ENCODE results near the gene CCN2.

CCN2 gene

GRCh38 chr6:131950767-131951575, at the start of gene CCN2:
TSS of gene CCN2 (minus strand) at chr6:131951372. CDS start at chr6:131951172, 200 bp downstream.
- DNase-seq, result no peak

- DNase-seq, result no peak
These were observed 49.1 kb upstream of the CCN2 start for GRCh38 chr6:132000296-132000695.

- DNase-seq, result no peak
These were observed 48.5 kb upstream of the CCN2 start for GRCh38 chr6:131999545-132000146.

- DNase-seq, result no peak
These were observed 47.2 kb upstream of the CCN2 start for GRCh38 chr6:131998255-131998982.

- no peak for DNase-seq
These were observed 46.4 kb upstream of the CCN2 start for GRCh38 chr6:131997429-131998153.

- no peak for DNase-seq
These were observed 44.7 kb upstream of the CCN2 start for GRCh38 chr6:131995917-131996316.

GRCh38 chr6:131992557-131992956, 41.4 kb upstream of the CCN2 start:
- no peak for DNase-seq

- no peak for DNase-seq
These were observed 37.9 kb upstream of the CCN2 start for GRCh38 chr6:131989036-131989435.

- no peak for DNase-seq
These were observed 31.6 kb upstream of the CCN2 start for GRCh38 chr6:131982740-131983259.

GRCh38 chr6:131981624-131981978, 30.4 kb upstream of the CCN2 start:
- no peak for DNase-seq

- DNase-seq, result no peak
These were observed 29.8 kb upstream of the CCN2 start for GRCh38 chr6:131980791-131981623.

- DNase-seq, result no peak
These were observed 29.2 kb upstream of the CCN2 start for GRCh38 chr6:131980338-131980790.

GRCh38 chr6:131979515-131980337, 28.6 kb upstream of the CCN2 start:
- no peak for DNase-seq

- DNase-seq, result no peak
These were observed 27.4 kb upstream of the CCN2 start for GRCh38 chr6:131978522-131978921.

- DNase-seq, result no peak
These were observed 25.4 kb upstream of the CCN2 start for GRCh38 chr6:131976545-131977061.

GRCh38 chr6:131972741-131973140, 21.6 kb upstream of the CCN2 start:
- no peak for DNase-seq

- no peak for DNase-seq
These were observed 19.1 kb upstream of the CCN2 start for GRCh38 chr6:131970076-131970859.

GRCh38 chr6:131968656-131969055, 17.5 kb upstream of the CCN2 start:
- DNase-seq, result no peak

GRCh38 chr6:131967948-131968347, 16.8 kb upstream of the CCN2 start:
- DNase-seq, result no peak

GRCh38 chr6:131966443-131966842, 15.3 kb upstream of the CCN2 start:
- DNase-seq, result no peak

Measured in activated CD8-positive, alpha-beta memory T cell treated with anti-CD3 and anti-CD28 coated beads, Interleukin-2, amount 50 U/mL, for 4 hours (primary cell).